Liver (tissue), 9 donors: ENCODE data around the gene PPP6R3. TPM values are rescaled to one million over a fixed set of nuclear protein-coding genes. Genes with fewer than 3 reads are reported as not detected.

Experiments used
- DNase-seq: peaks from one replicate; pipeline ENCODE4 v3.0.0-alpha.2; 2017; ENCODE audit warnings: low spot score
- H3K27ac ChIP-seq, 2 donors: one replicate each; pipeline ENCODE4 v1.7.0; 2013; ENCODE audit warnings: inconsistent platforms in 2 of 2, low read length in 2 of 2, control low read depth in 1 of 2, low read depth in 1 of 2, mild to moderate bottlenecking in 1 of 2
- H3K27me3 ChIP-seq, 4 donors: one replicate each; pipeline versions ENCODE4 v1.6.1 to v1.7.0; 2013; ENCODE audit warnings: low read length in 3 of 4, inconsistent platforms in 1 of 4, mild to moderate bottlenecking in 1 of 4, moderate library complexity in 1 of 4; ENCODE audit not compliant: control insufficient read depth in 4 of 4, insufficient read depth in 4 of 4
- H3K36me3 ChIP-seq, 4 donors: one replicate each; pipeline versions ENCODE4 v1.6.1 to v1.7.0; 2013; ENCODE audit warnings: low read length in 3 of 4, mild to moderate bottlenecking in 3 of 4, low read depth in 1 of 4, moderate library complexity in 1 of 4; ENCODE audit not compliant: control insufficient read depth in 4 of 4, insufficient read depth in 3 of 4
- H3K4me1 ChIP-seq, 4 donors: one replicate each; pipeline versions ENCODE4 v1.6.1 to v1.7.0; 2013; ENCODE audit warnings: low read length in 3 of 4, mild to moderate bottlenecking in 3 of 4, moderate library complexity in 1 of 4; ENCODE audit not compliant: control insufficient read depth in 4 of 4, insufficient read depth in 4 of 4
- H3K4me3 ChIP-seq, 3 donors: one replicate each; pipeline versions ENCODE4 v1.6.1 to v1.7.0; 2013; ENCODE audit warnings: low read length in 3 of 3, control low read depth in 1 of 3, low read depth in 1 of 3, mild to moderate bottlenecking in 1 of 3
- H3K9ac ChIP-seq, 2 donors: one replicate each; pipeline ENCODE4 v1.7.0; 2013; ENCODE audit warnings: low read length in 2 of 2, mild to moderate bottlenecking in 2 of 2, moderate library complexity in 2 of 2, control low read depth in 1 of 2, low read depth in 1 of 2
- H3K9me3 ChIP-seq, 4 donors: one replicate each; pipeline versions ENCODE4 v1.6.1 to v1.7.0; 2013; ENCODE audit warnings: low read length in 3 of 4; ENCODE audit not compliant: control insufficient read depth in 4 of 4
- ATF3 ChIP-seq: IDR thresholded peaks from 2 replicates; pipeline ENCODE4 v1.6.1; 2016; ENCODE audit warnings: antibody characterized with exemption
- CTCF ChIP-seq: fragments of 150-350 bp; IDR thresholded peaks from 2 replicates; pipeline ENCODE4 v1.5.1; 2017; ENCODE audit warnings: improper control_type of control experiment, low read depth, low read length; ENCODE audit not compliant: missing input control
- EGR1 ChIP-seq, 2 donors: IDR thresholded peaks; 2 replicates each; pipeline ENCODE4 v1.6.1; 2016 to 2018; ENCODE audit warnings: antibody characterized with exemption in 2 of 2, low read depth in 2 of 2
- FOXA1 ChIP-seq: IDR thresholded peaks from 2 replicates; pipeline ENCODE4 v1.6.1; 2016; ENCODE audit warnings: antibody characterized with exemption
- FOXA2 ChIP-seq: IDR thresholded peaks from 2 replicates; pipeline ENCODE4 v1.6.1; 2016; ENCODE audit warnings: antibody characterized with exemption
- GABPA ChIP-seq, 2 donors: IDR thresholded peaks in 1 of 2; conservative IDR thresholded peaks in 1 of 2; 2 replicates each; pipeline ENCODE4 v1.6.1; 2016; ENCODE audit warnings: antibody characterized with exemption in 2 of 2, mild to moderate bottlenecking in 1 of 2, moderate library complexity in 1 of 2
- HNF4G ChIP-seq: IDR thresholded peaks from 2 replicates; pipeline ENCODE4 v1.6.1; 2016; ENCODE audit warnings: antibody characterized with exemption
- JUND ChIP-seq, 2 donors: IDR thresholded peaks; 2 replicates each; pipeline ENCODE4 v1.6.1; 2016; ENCODE audit warnings: antibody characterized with exemption in 2 of 2
- MAX ChIP-seq: IDR thresholded peaks from 2 replicates; pipeline ENCODE4 v1.6.1; 2016; ENCODE audit warnings: antibody characterized with exemption
- NR2F2 ChIP-seq: IDR thresholded peaks from 2 replicates; pipeline ENCODE4 v1.6.1; 2016; ENCODE audit warnings: antibody characterized with exemption
- RAD21 ChIP-seq, 2 donors: IDR thresholded peaks; 2 replicates each; pipeline ENCODE4 v1.6.1; 2016; ENCODE audit warnings: antibody characterized with exemption in 2 of 2, mild to moderate bottlenecking in 2 of 2
- REST ChIP-seq: IDR thresholded peaks from 2 replicates; pipeline ENCODE4 v1.6.1; 2016; ENCODE audit warnings: antibody characterized with exemption, mild to moderate bottlenecking
- RXRA ChIP-seq, 2 donors: IDR thresholded peaks; 2 replicates each; pipeline ENCODE4 v1.6.1; 2017 to 2018; ENCODE audit warnings: antibody characterized with exemption in 2 of 2, mild to moderate bottlenecking in 1 of 2
- SP1 ChIP-seq: IDR thresholded peaks from 2 replicates; pipeline ENCODE4 v1.6.1; 2018; ENCODE audit warnings: antibody characterized with exemption, mild to moderate bottlenecking
- TAF1 ChIP-seq: conservative IDR thresholded peaks from 2 replicates; pipeline ENCODE4 v1.6.1; 2016; ENCODE audit warnings: antibody characterized with exemption, mild to moderate bottlenecking
- YY1 ChIP-seq: IDR thresholded peaks from 2 replicates; pipeline ENCODE4 v1.6.1; 2016; ENCODE audit warnings: antibody characterized with exemption, mild to moderate bottlenecking
- ZBTB33 ChIP-seq: IDR thresholded peaks from 2 replicates; pipeline ENCODE4 v1.6.1; 2016; ENCODE audit warnings: antibody characterized with exemption
- WGBS: extraction: QIAGEN DNeasy Blood & Tissue Kit; methylation state at CpG from one replicate; pipeline ENCODE4 v1.1.7; 2013; 5-methylcytosine and 5-hydroxymethylcytosine counted together
- polyA plus RNA-seq, 2 donors: library from polyadenylated mRNA; stranded (reverse) in 1 of 2; unstranded in 1 of 2; fragments of 200-250 nt in 1 of 2; fragments of >200 nt in 1 of 2; fragmentation: Nextera tagmentation in 1 of 2; extraction: Ambion mirVana in 1 of 2; gene quantifications; one replicate each; pipeline versions ENCODE4 v1.2.1 to v1.2.3, GENCODE V29; 2013 to 2015
- total RNA-seq, 2 donors: library from RNA; depleted of rRNA; stranded (reverse); fragments of >200 nt; gene quantifications; one replicate each; pipeline ENCODE4 v1.2.3, GENCODE V29; 2014
- donor health status: healthy.
- donor health status: healthy.
- donor health status: healthy.
- donor health status: healthy.
- donor health status: healthy.

PPP6R3 gene
- total and polyA plus RNA-seq, 4 donors: 12.3 to 101 (median 58.1) TPM

GRCh38 chr11:68488623-68489022 is 28.1 kb downstream of the PPP6R3 start:
- no peak overlapping the region for H3K27ac ChIP-seq
- TF ChIP-seq NR2F2 (no peak), EGR1 (IDR thresholded peaks at IDR 0.05; ENCODE audit: low read depth in 2 of 2) (no peak), TAF1 (no peak), ZBTB33 (no peak), HNF4G (no peak), RAD21 (IDR thresholded peaks at IDR 0.05) (no peak), FOXA2 (no peak), SP1 (no peak), CTCF (no peak), MAX (no peak), RXRA (IDR thresholded peaks at IDR 0.05) (no peak), REST (no peak), GABPA (IDR thresholded peaks at IDR 0.05 in 1 of 2, conservative IDR thresholded peaks at IDR 0.05 in 1 of 2) (no peak), YY1 (no peak)
- peaks cover 0 to 8% (median 2%) of the 10 kb centered on the region in 4 donors for H3K4me1 ChIP-seq
- H3K4me3 ChIP-seq: no peak overlapping the region
- no peaks in the 10 kb centered on the region for H3K27me3 ChIP-seq
- 98% methylated on average over 1 of the region's 1 CpG for whole genome bisulfite sequencing
- H3K36me3 ChIP-seq: no peaks in the 10 kb centered on the region
- H3K9me3 ChIP-seq: no peaks in the 10 kb centered on the region
- H3K9ac ChIP-seq: no peak overlapping the region
- no peak for DNase-seq

GRCh38 chr11:68495220-68495729 is 34.7 kb downstream of the PPP6R3 start:
- Histone ChIP-seq H3K36me3 (no peaks in the 10 kb centered on the region), H3K4me3 (no peak overlapping the region), H3K9me3 (no peaks in the 10 kb centered on the region), H3K27me3 (no peaks in the 10 kb centered on the region), H3K27ac (no peak overlapping the region), H3K4me1 (peaks cover 5 to 20% (median 12%) of the 10 kb centered on the region in 4 donors), H3K9ac (no peak overlapping the region)
- 75% methylated on average over 3 of the region's 3 CpGs for WGBS
- no peak for DNase-seq
- TF ChIP-seq NR2F2: no peak
- TF ChIP-seq TAF1: no peak
- no peak for TF ChIP-seq JUND (IDR thresholded peaks at IDR 0.05)
- no peak for TF ChIP-seq HNF4G
- no peak for TF ChIP-seq REST
- no peak for TF ChIP-seq FOXA2
- no peak for TF ChIP-seq FOXA1
- TF ChIP-seq SP1: no peak
- no peak for TF ChIP-seq EGR1 (IDR thresholded peaks at IDR 0.05; ENCODE audit: low read depth in 2 of 2)
- TF ChIP-seq RAD21 (IDR thresholded peaks at IDR 0.05): no peak
- TF ChIP-seq YY1: no peak
- no peak for TF ChIP-seq MAX
- TF ChIP-seq ATF3: no peak
- no peak for TF ChIP-seq RXRA (IDR thresholded peaks at IDR 0.05)
- TF ChIP-seq CTCF: no peak
